HepG2 (cell line): ENCODE data around the gene FRMD3. TPM values are rescaled to one million over a fixed set of nuclear protein-coding genes. Genes with fewer than 3 reads are reported as not detected.

Experiments used
- ATAC-seq: fragments of 200-7000 bp; cut with Tn5 transposase; 3 replicates; pipeline ENCODE4 v1.9.1; 2020; ENCODE audit warnings: mild to moderate bottlenecking, moderate library complexity
- BruUV-seq: library from RNA; stranded (reverse); fragments of 400-500 nt; replicated peaks from 2 replicates; lab custom pipeline; 2021; lab: Mats Ljungman, UMichigan
- CTCF ChIA-PET: fragments of 300-600 bp; formaldehyde crosslinking; extraction: SDS; loops from one replicate; lab custom pipeline; 2021; ENCODE audit warnings: low total read pairs, inconsistent platforms, low intra/inter-chr PET ratio; lab: Yijun Ruan, JAX
- POLR2A ChIA-PET: fragments of 350-600 bp; sonication (Branson Sonifier 250); formaldehyde crosslinking; loops from one replicate; lab custom pipeline; 2020; ENCODE audit warnings: antibody characterized with exemption, inconsistent platforms; lab: Yijun Ruan, JAX
- DNase-seq: peaks from one replicate; pipeline ENCODE4 v3.0.0-alpha.2; 2015; ENCODE audit warnings: low spot score
- FAIRE-seq: peaks from 3 replicates; lab custom pipeline; 2011; peaks lifted over from hg19 to GRCh38; lab: Jason Lieb, UNC
- H2AFZ ChIP-seq: one replicate; pipeline ENCODE4 v1.6.1; 2011; ENCODE audit warnings: low read length, inconsistent platforms
- H3K27ac ChIP-seq: fragments of 300-600 bp; 3 replicates; pipeline ENCODE4 v1.8.0; 2011; ENCODE audit warnings: mixed run types, mild to moderate bottlenecking, mixed read lengths, low read length, inconsistent platforms; ENCODE audit not compliant: insufficient read depth; ENCODE audit errors: extremely low read length
- H3K27me3 ChIP-seq, 2 experiments: fragments of 200-600 bp in 1 of 2; 2 replicates in 1 of 2; 3 replicates in 1 of 2; pipeline versions ENCODE4 v1.6.0 to v1.8.0; 2011; ENCODE audit warnings: low read length in 2 of 2, mild to moderate bottlenecking in 2 of 2, moderate library complexity in 2 of 2, inconsistent platforms in 1 of 2; ENCODE audit not compliant: insufficient read depth in 2 of 2, control insufficient read depth in 1 of 2
- H3K36me3 ChIP-seq, 2 experiments: fragments of 200-600 bp in 1 of 2; replicated peaks in 1 of 2; 2 replicates in 1 of 2; 3 replicates in 1 of 2; pipeline versions ENCODE4 v1.5.1 to v1.8.0; 2011; ENCODE audit warnings: low read length in 2 of 2, inconsistent platforms in 1 of 2; ENCODE audit not compliant: insufficient read depth in 2 of 2, control insufficient read depth in 1 of 2
- H3K4me1 ChIP-seq: 2 replicates; pipeline ENCODE4 v1.5.1; 2012; ENCODE audit warnings: low read length, inconsistent platforms; ENCODE audit not compliant: insufficient read depth
- H3K4me2 ChIP-seq: 2 replicates; pipeline ENCODE4 v1.6.0; 2011; ENCODE audit warnings: low read depth, low read length, inconsistent platforms
- H3K4me3 ChIP-seq, 3 experiments: fragments of 200-600 bp in 1 of 3; sonication (generic), shearing (Covaris generic) in 1 of 3; replicated peaks in 1 of 3; 2 replicates each; pipeline ENCODE4 v1.5.1; 2011 to 2016; ENCODE audit warnings: low read length in 3 of 3, inconsistent platforms in 2 of 3, low read depth in 2 of 3, mild to moderate bottlenecking in 2 of 3, control low read depth in 1 of 3, mixed read lengths in 1 of 3; ENCODE audit not compliant: insufficient read depth in 1 of 3
- H3K79me2 ChIP-seq: one replicate; pipeline ENCODE4 v1.6.1; 2011; ENCODE audit warnings: low read length, inconsistent platforms; ENCODE audit not compliant: insufficient read depth
- H3K9ac ChIP-seq: 2 replicates; pipeline ENCODE4 v1.6.0; 2011; ENCODE audit warnings: mild to moderate bottlenecking, low read depth, low read length, inconsistent platforms; ENCODE audit not compliant: insufficient read depth
- H3K9me3 ChIP-seq: 2 replicates; pipeline ENCODE4 v1.5.1; 2012; ENCODE audit warnings: mild to moderate bottlenecking, low read length
- H4K20me1 ChIP-seq: 2 replicates; pipeline ENCODE4 v1.6.0; 2011; ENCODE audit warnings: inconsistent platforms, mild to moderate bottlenecking, low read length, moderate library complexity; ENCODE audit not compliant: insufficient read depth
- FOXM1 ChIP-seq: sonication (generic); formaldehyde crosslinking; IDR thresholded peaks from 2 replicates; pipeline ENCODE4 v1.5.0; 2020; ENCODE audit warnings: missing genetic modification reagents
- KLF15 ChIP-seq: sonication (generic); formaldehyde crosslinking; IDR thresholded peaks from 2 replicates; pipeline ENCODE4 v1.8.1; 2023; ENCODE audit warnings: borderline replicate concordance, mild to moderate bottlenecking, inconsistent platforms, missing genetic modification reagents, mixed read lengths
- MIXL1 ChIP-seq: IDR thresholded peaks from 2 replicates; pipeline ENCODE4 v1.6.1; 2016
- PCBP2 ChIP-seq: fragments of 200-400 bp; formaldehyde crosslinking; optimal IDR thresholded peaks from 2 replicates; pipeline ENCODE3; 2018; ENCODE audit warnings: low read length, low read depth; ENCODE audit not compliant: poor library complexity, severe bottlenecking
- PHF21A ChIP-seq: sonication (generic); formaldehyde crosslinking; IDR thresholded peaks from 2 replicates; pipeline ENCODE4 v1.5.0; 2020; ENCODE audit warnings: mild to moderate bottlenecking, missing genetic modification reagents
- SALL1 ChIP-seq: sonication (generic); formaldehyde crosslinking; IDR thresholded peaks from 2 replicates; pipeline ENCODE4 v1.8.0; 2022; ENCODE audit warnings: mild to moderate bottlenecking, missing genetic modification reagents
- SSRP1 ChIP-seq: IDR thresholded peaks from 2 replicates; pipeline ENCODE4 v1.6.1; 2016; ENCODE audit warnings: control low read depth
- ZBTB21 ChIP-seq: sonication (generic); formaldehyde crosslinking; IDR thresholded peaks from 2 replicates; pipeline ENCODE4 v1.4.0; 2020; ENCODE audit warnings: missing genetic modification reagents
- ZFP36L2 ChIP-seq: sonication (generic); formaldehyde crosslinking; IDR thresholded peaks from 2 replicates; pipeline ENCODE4 v1.4.0; 2020; ENCODE audit warnings: missing genetic modification reagents
- ZMYM4 ChIP-seq: sonication (generic); formaldehyde crosslinking; IDR thresholded peaks from 2 replicates; pipeline ENCODE4 v1.8.1; 2023; ENCODE audit warnings: mild to moderate bottlenecking, missing genetic modification reagents
- ZNF382 ChIP-seq: sonication (generic); formaldehyde crosslinking; IDR thresholded peaks from 2 replicates; pipeline ENCODE4 v1.5.0; 2020; ENCODE audit warnings: missing genetic modification reagents, mild to moderate bottlenecking, borderline replicate concordance
- ZNF501 ChIP-seq: sonication (generic); formaldehyde crosslinking; IDR thresholded peaks from 2 replicates; pipeline ENCODE4 v1.5.1; 2020; ENCODE audit warnings: mild to moderate bottlenecking, moderate library complexity, missing genetic modification reagents
- ZNF556 ChIP-seq: sonication (generic); formaldehyde crosslinking; IDR thresholded peaks from 2 replicates; pipeline ENCODE4 v1.4.0; 2020; ENCODE audit warnings: mild to moderate bottlenecking, missing genetic modification reagents, borderline replicate concordance
- ZNF589 ChIP-seq: sonication (generic); formaldehyde crosslinking; conservative IDR thresholded peaks from 2 replicates; pipeline ENCODE4 v1.8.0; 2022; ENCODE audit warnings: mild to moderate bottlenecking, moderate library complexity, missing genetic modification reagents
- WGBS: methylation state at CpG from one replicate; pipeline ENCODE4 v1.1.6; 2017; ENCODE audit warnings: low lambda C conversion rate; 5-methylcytosine and 5-hydroxymethylcytosine counted together
- in situ Hi-C: cut with HindIII; loops from 2 replicates; pipeline ENCODE4 v1.10.0; 2017; ENCODE audit warnings: low pct_unique_long_range_greater_than_20kb; ENCODE audit not compliant: extremely low pct_ligation_motif_present
- intact Hi-C: fragments of 100-400 bp; cut with micrococcal nuclease; formaldehyde crosslinking; loops from one replicate; pipeline ENCODE4 v1.10.0; 2022; ENCODE audit not compliant: unreplicated experiment
- polyA plus RNA-seq, 8 experiments: library from polyadenylated mRNA; depleted of rRNA in 3 of 8; stranded (reverse) in 7 of 8; unstranded in 1 of 8; fragments of >200 nt; fragmentation: Illumina TruSeq in 4 of 8; extraction: Trizol in 4 of 8; gene quantifications; 2 replicates each; pipeline versions ENCODE4 v1.2.1 to v1.2.3, GENCODE V29; 2011 to 2016; ENCODE audit warnings: low read depth in 4 of 8, missing spikeins in 1 of 8, mixed read lengths in 1 of 8; ENCODE audit not compliant: insufficient read depth in 1 of 8
- total RNA-seq, 5 experiments: library from RNA; depleted of rRNA; stranded (reverse); fragments of >200 nt; fragmentation: Illumina TruSeq; extraction: Trizol; gene quantifications; 2 replicates each; pipeline ENCODE4 v1.2.3, GENCODE V29; 2016; ENCODE audit warnings: low read depth in 1 of 5
- TF ChIP-seq, protein P1 (sequence below): IDR thresholded peaks from 2 replicates; pipeline ENCODE4 v1.6.1; 2016; ENCODE audit warnings: missing compliant biosample characterization, missing genetic modification reagents, borderline replicate concordance
- TF ChIP-seq, protein P2 (sequence below): sonication (generic); formaldehyde crosslinking; IDR thresholded peaks from 2 replicates; pipeline ENCODE4 v1.5.0; 2020; ENCODE audit warnings: mild to moderate bottlenecking, missing genetic modification reagents, moderate library complexity

Gene FRMD3
- total and polyA plus RNA-seq, 2 of the 13 experiments (the other 11 are each of a cell fraction or from before 2014, with no cell fraction given), result 3.2 to 7.7 TPM

DNA sequence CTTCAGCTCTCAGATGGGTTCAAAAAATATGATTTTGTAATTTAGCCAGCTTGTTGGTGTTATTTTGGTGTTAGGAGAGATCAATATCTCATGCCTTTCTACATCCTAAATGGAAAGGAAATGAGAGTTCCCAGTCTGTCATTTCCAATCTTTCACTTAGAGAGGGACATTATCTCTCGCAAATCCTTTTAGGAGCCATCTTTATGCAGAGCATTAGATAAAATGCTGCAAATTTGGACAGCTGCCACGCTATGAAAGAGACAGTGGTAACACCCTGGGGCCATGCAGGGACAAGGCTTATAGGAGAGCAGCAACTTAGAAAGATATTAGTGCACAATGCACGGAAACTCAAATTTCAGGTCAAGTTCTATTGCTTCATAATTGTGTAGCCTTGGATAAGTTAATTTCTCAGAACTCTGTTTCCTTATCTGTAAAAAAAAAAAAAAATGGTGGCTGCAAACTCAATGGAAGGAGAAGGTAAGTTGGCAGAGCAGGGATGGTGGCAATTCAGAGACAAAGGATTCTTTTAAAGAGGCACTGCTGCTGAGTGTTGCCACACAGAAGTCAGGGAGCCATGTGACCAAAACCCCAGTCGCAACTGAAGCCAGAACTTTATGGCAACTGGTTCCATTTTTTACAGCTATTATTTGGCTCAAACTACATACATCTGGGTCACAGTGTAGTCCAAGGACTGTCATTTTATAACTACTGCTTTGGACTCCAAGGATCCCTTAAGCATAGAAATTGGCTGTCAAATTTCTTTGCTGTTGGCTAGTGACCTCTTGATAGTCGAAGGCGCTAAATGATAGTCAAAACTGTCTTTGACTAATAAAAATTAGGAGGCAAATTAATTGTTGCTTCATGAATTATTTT, 210.2 kb downstream of the FRMD3 start:
- 78% methylated on average over 6 of the region's 6 CpGs for WGBS

DNA sequence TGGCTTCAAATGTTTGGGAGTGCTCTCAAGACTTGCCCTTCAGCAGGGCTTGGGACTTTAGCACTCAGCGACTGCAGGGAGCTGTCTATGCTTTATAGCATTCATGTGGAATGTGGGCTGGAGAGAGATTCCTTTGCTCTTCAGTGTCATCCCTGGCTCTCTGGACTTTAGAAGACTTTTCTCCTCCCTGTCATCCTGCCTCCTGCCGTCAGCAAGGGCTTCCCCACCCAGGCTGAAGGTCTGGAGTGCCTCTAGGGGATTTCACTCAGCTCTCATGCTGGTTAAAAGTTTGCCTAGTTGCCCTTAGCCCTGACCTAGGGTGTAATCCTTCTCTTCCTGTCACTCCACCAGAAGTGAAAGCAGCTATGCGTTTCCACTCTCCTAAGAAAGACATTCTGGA, 210.9 kb downstream of the FRMD3 start:
- WGBS, result 14% methylated on average over 2 of the region's 3 CpGs
- peak; percentile 56 for DNase-seq
- Histone ChIP-seq H3K36me3 (no peaks in the 10 kb centered on the region), H3K4me3 (no peak overlapping the region), H3K27me3 (no peaks in the 10 kb centered on the region), H3K4me2 (peak overlapping the region; percentile 32), H2AFZ (no peak overlapping the region), H3K79me2 (no peaks in the 10 kb centered on the region), H3K9me3 (no peaks in the 10 kb centered on the region), H3K9ac (no peak overlapping the region), H3K4me1 (peaks cover 16% of the 10 kb centered on the region), H4K20me1 (no peaks in the 10 kb centered on the region), H3K27ac (peak overlapping the region; percentile 47)
- peak; percentile 98 for ATAC-seq
- ChIA-PET POLR2A (no interaction called here), CTCF (no interaction called here)
- FAIRE-seq, result peak; percentile 94
- in situ Hi-C loops (loop anchor here (10.0 kb wide), 1 partner anchor 57 kb away; no protein-coding TSS in a partner anchor), intact Hi-C loops (loop anchor here (2.0 kb wide), 1 partner anchor 107 kb away; no protein-coding TSS in a partner anchor)
- BruUV-seq, result no TSS peak
- TF ChIP-seq MIXL1 (CRISPR knock-in tag), result peak; percentile 22; the same call in 1 of the 2 replicates
- TF ChIP-seq, protein P1, sequence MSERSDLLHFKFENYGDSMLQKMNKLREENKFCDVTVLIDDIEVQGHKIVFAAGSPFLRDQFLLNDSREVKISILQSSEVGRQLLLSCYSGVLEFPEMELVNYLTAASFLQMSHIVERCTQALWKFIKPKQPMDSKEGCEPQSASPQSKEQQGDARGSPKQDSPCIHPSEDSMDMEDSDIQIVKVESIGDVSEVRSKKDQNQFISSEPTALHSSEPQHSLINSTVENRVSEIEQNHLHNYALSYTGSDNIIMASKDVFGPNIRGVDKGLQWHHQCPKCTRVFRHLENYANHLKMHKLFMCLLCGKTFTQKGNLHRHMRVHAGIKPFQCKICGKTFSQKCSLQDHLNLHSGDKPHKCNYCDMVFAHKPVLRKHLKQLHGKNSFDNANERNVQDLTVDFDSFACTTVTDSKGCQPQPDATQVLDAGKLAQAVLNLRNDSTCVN (CRISPR knock-in tag), result no peak
- TF ChIP-seq PCBP2, result no peak
- TF ChIP-seq, protein P2, sequence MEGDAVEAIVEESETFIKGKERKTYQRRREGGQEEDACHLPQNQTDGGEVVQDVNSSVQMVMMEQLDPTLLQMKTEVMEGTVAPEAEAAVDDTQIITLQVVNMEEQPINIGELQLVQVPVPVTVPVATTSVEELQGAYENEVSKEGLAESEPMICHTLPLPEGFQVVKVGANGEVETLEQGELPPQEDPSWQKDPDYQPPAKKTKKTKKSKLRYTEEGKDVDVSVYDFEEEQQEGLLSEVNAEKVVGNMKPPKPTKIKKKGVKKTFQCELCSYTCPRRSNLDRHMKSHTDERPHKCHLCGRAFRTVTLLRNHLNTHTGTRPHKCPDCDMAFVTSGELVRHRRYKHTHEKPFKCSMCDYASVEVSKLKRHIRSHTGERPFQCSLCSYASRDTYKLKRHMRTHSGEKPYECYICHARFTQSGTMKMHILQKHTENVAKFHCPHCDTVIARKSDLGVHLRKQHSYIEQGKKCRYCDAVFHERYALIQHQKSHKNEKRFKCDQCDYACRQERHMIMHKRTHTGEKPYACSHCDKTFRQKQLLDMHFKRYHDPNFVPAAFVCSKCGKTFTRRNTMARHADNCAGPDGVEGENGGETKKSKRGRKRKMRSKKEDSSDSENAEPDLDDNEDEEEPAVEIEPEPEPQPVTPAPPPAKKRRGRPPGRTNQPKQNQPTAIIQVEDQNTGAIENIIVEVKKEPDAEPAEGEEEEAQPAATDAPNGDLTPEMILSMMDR (CRISPR knock-in tag), result peak; percentile 57
- TF ChIP-seq SALL1 (CRISPR knock-in tag), result peak; percentile 17; the same call in 1 of the 2 replicates
- TF ChIP-seq ZFP36L2 (CRISPR knock-in tag), result no peak
- no peak for TF ChIP-seq SSRP1 (CRISPR knock-in tag)
- no peak for TF ChIP-seq ZBTB21 (CRISPR knock-in tag)
- peak; percentile 47; the same call in 1 of the 2 replicates for TF ChIP-seq ZMYM4 (CRISPR knock-in tag)
- TF ChIP-seq ZNF501 (CRISPR knock-in tag), result no peak
- TF ChIP-seq KLF15 (CRISPR knock-in tag), result no peak
- TF ChIP-seq ZNF589 (CRISPR knock-in tag), result no peak
- no peak for TF ChIP-seq ZNF382
- TF ChIP-seq PHF21A (CRISPR knock-in tag), result 0 out of 2 replicates have a peak, but pooled peaks have one; percentile 22

More for the DNA sequence above, 210.2 kb downstream of the FRMD3 start:
- peak overlapping the region; percentile 47 for H3K27ac ChIP-seq
- TF ChIP-seq FOXM1 (CRISPR knock-in tag), result no peak
- TF ChIP-seq ZNF556 (CRISPR knock-in tag), result 0 out of 2 replicates have a peak, but pooled peaks have one; percentile 10
- H3K9ac ChIP-seq, result no peak overlapping the region
- ChIA-PET POLR2A (no interaction called here), CTCF (no interaction called here)
- in situ Hi-C loops (loop anchor here (10.0 kb wide), 1 partner anchor 57 kb away; no protein-coding TSS in a partner anchor), intact Hi-C loops (loop anchor here (2.0 kb wide), 1 partner anchor 107 kb away; no protein-coding TSS in a partner anchor)
- DNase-seq (no peak), FAIRE-seq (no peak), ATAC-seq (peak; percentile 22; the same call in 1 of the 3 replicates)
- no peaks in the 10 kb centered on the region for H3K79me2 ChIP-seq
- no peaks in the 10 kb centered on the region for H4K20me1 ChIP-seq
- no peaks in the 10 kb centered on the region for H3K27me3 ChIP-seq
- peak overlapping the region; percentile 32 for H3K4me2 ChIP-seq
- BruUV-seq, result no TSS peak
- no peak overlapping the region for H2AFZ ChIP-seq
- no peaks in the 10 kb centered on the region; a peak in 1 of 5 replicates for H3K36me3 ChIP-seq
- peaks cover 16% of the 10 kb centered on the region for H3K4me1 ChIP-seq
- no peak overlapping the region for H3K4me3 ChIP-seq
- no peaks in the 10 kb centered on the region for H3K9me3 ChIP-seq
